ENCODE data around the gene MYOZ3.
A peak's percentile ranks its signal among the peaks of the same experiment; 100 is the strongest.

- TF ChIP-seq CTCF (IDR thresholded peaks at IDR 0.05 in 4 of 5, conservative IDR thresholded peaks at IDR 0.05 in 1 of 5) (peak in 1 of 5 experiments; percentile 15), POLR2A (IDR thresholded peaks at IDR 0.05) (no peak)
These were observed 7.8 kb upstream of the MYOZ3 start for GRCh38 chr5:150653145-150653761.
